Body of pancreas (tissue), 4 donors: ENCODE measurements around the gene CRYGB.
"Not testable (repeated sequence)": the region's sequence is repeated elsewhere in the genome, so short reads cannot be mapped to it uniquely, and the experiment has no call there.

Experiments
- POLR2A ChIP-seq, 3 donors: fragments of 450-650 bp; IDR thresholded peaks; one replicate each; pipeline ENCODE4 v1.6.1; 2016; ENCODE audit warnings: antibody characterized with exemption in 3 of 3, mild to moderate bottlenecking in 2 of 3
- TF ChIP-seq, protein P1 (sequence below), 7 experiments: fragments of 450-650 bp in 4 of 7; fragments of 200-600 bp in 3 of 7; sonication (generic) in 3 of 7; IDR thresholded peaks; one replicate each; pipeline ENCODE4 v1.5.1; 2016 to 2019; ENCODE audit warnings: antibody characterized with exemption in 7 of 7

DNA sequence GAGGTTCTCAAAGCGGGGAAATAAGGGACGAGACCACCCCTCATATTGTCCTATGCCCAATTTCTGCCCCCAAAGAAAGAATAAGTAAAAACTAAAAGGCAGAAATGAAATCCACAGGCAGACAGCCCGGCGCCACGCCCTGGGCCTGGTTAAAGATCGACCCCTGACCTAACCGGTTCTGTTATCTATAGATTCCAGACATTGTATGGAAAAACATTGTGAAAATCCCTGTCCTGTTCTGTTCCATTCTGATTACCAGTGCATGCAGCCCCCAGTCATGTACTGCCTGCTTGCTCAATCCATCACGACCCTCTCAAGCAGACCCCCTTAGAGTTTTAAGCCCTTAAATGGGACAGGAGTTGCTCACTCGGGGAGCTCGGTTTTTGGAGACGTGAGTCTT is 28.6 kb downstream of the CRYGB start:
- TF ChIP-seq, protein P1, sequence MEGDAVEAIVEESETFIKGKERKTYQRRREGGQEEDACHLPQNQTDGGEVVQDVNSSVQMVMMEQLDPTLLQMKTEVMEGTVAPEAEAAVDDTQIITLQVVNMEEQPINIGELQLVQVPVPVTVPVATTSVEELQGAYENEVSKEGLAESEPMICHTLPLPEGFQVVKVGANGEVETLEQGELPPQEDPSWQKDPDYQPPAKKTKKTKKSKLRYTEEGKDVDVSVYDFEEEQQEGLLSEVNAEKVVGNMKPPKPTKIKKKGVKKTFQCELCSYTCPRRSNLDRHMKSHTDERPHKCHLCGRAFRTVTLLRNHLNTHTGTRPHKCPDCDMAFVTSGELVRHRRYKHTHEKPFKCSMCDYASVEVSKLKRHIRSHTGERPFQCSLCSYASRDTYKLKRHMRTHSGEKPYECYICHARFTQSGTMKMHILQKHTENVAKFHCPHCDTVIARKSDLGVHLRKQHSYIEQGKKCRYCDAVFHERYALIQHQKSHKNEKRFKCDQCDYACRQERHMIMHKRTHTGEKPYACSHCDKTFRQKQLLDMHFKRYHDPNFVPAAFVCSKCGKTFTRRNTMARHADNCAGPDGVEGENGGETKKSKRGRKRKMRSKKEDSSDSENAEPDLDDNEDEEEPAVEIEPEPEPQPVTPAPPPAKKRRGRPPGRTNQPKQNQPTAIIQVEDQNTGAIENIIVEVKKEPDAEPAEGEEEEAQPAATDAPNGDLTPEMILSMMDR (IDR thresholded peaks at IDR 0.05), result not testable (repeated sequence)
- TF ChIP-seq POLR2A (IDR thresholded peaks at IDR 0.05), result not testable (repeated sequence)
